ENCODE data around the gene ATCAY.

Gene ATCAY

GRCh38 chr19:3867971-3868769, 12.3 kb upstream of the ATCAY start:
- no peak for TF ChIP-seq REST (IDR thresholded peaks at IDR 0.05; ENCODE audit: low read depth)
- no peak for TF ChIP-seq YY1 (IDR thresholded peaks at IDR 0.05; ENCODE audit: low read depth)
- TF ChIP-seq MAX (IDR thresholded peaks at IDR 0.05), result no peak

GRCh38 chr19:3868770-3869456, 11.6 kb upstream of the ATCAY start, which contains the start of gene ZFR2:
Gene ZFR2 (minus strand): TSS chr19:3869038. CDS start chr19:3869017, 21 bp downstream.
- TF ChIP-seq REST (IDR thresholded peaks at IDR 0.05; ENCODE audit: low read depth) (no peak), MAX (IDR thresholded peaks at IDR 0.05) (peak; percentile 88), FOXM1 (IDR thresholded peaks at IDR 0.05; ENCODE audit: borderline replicate concordance, low read depth) (no peak), CEBPB (IDR thresholded peaks at IDR 0.05) (no peak), EGR1 (IDR thresholded peaks at IDR 0.05) (no peak), EP300 (IDR thresholded peaks at IDR 0.05; ENCODE audit: borderline replicate concordance) (no peak)

- TF ChIP-seq EGR1 (IDR thresholded peaks at IDR 0.05) (no peak), FOXM1 (IDR thresholded peaks at IDR 0.05; ENCODE audit: borderline replicate concordance, low read depth) (no peak), TEAD4 (IDR thresholded peaks at IDR 0.05) (no peak), MAX (IDR thresholded peaks at IDR 0.05) (no peak), YY1 (IDR thresholded peaks at IDR 0.05; ENCODE audit: low read depth) (no peak), REST (IDR thresholded peaks at IDR 0.05; ENCODE audit: low read depth) (no peak), TCF12 (IDR thresholded peaks at IDR 0.05; ENCODE audit: low read depth) (no peak)
These were observed 7.3 kb upstream of the ATCAY start for GRCh38 chr19:3873151-3873550.

- peak; percentile 80; the same call in 1 of the 2 replicates for TF ChIP-seq CEBPB (IDR thresholded peaks at IDR 0.05)
These were observed 5.8 kb upstream of the ATCAY start for GRCh38 chr19:3874695-3875094.

- no peak for TF ChIP-seq YY1 (IDR thresholded peaks at IDR 0.05; ENCODE audit: low read depth)
These were observed 829 bp upstream of the ATCAY start for GRCh38 chr19:3879656-3880055.

GRCh38 chr19:3881272-3882040, 971 bp downstream of the ATCAY start:
- TF ChIP-seq YY1 (IDR thresholded peaks at IDR 0.05; ENCODE audit: low read depth), result no peak
- TF ChIP-seq EGR1 (IDR thresholded peaks at IDR 0.05), result no peak
- no peak for TF ChIP-seq CEBPB (IDR thresholded peaks at IDR 0.05)
